Measurements from ENCODE around the gene DNAAF1. TPM values are rescaled to one million over a fixed set of nuclear protein-coding genes. Genes with fewer than 3 reads are reported as not detected.

Gene DNAAF1
- total RNA-seq, 1 experiment from 2014 or later, result not detected

DNA sequence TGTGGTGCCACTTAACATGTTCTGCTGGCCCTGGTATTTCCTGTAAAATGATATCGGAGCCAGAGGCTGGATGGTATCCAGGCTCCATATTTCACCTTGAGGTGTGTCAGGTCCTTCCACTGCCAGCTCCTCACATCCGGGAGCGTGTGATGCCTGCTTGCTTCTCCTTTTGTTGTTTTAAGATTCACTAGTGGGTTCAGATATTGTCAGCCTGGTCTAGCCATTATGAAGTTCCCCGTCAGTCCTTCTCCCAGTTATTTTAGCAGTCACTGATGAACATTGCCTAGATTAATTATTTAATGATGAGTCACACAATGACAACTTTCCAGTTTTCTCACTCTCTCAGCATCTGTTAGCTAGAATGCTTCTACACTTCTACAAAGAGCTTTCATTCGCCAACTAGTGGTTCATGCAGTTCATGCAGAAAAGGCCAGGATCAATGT is 11.3 kb downstream of the DNAAF1 start:
- no peak for DNase-seq (ENCODE audit: extremely low read depth, low read depth)

DNA sequence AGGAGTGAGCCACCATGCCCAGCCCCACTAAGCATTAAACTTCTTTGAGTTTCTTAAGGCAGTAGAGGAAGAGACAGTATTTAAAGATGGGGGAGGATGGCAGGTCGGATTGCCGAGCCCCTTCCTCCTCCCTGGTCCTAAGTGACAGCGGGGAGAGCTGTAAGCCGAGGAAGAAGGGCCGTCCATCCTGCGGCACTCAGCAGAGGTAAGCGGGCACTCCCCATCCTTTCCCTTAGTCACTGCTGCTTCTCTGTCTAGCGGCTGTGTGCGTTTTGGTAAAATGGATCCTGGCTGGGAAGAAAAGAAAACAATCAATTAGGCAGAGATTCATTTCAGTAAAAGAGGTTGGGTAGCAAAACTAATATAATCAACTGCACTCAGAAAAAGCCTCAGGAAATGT is 13.9 kb downstream of the DNAAF1 start:
- no peak for DNase-seq (ENCODE audit: extremely low read depth, low read depth)

DNA sequence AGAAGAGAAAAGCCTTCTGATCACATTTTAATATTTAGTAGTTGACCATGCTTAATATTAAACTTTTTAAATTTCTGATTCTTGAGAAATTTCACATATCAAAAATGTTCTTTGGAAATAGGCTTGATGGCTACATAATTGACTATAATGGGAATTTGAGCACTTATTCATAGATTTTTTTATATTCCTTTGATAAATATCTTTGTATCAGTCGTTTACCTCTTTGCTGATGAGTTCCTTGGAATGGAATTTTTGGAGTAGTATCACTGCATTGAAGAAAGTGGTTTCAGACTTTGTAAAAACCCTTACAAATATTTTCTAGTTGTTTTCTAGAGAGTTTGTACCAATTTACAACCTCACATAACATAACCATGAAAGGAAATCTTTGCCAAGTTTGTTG is 14.7 kb downstream of the DNAAF1 start:
- no peak for DNase-seq (ENCODE audit: extremely low read depth, low read depth)

DNA sequence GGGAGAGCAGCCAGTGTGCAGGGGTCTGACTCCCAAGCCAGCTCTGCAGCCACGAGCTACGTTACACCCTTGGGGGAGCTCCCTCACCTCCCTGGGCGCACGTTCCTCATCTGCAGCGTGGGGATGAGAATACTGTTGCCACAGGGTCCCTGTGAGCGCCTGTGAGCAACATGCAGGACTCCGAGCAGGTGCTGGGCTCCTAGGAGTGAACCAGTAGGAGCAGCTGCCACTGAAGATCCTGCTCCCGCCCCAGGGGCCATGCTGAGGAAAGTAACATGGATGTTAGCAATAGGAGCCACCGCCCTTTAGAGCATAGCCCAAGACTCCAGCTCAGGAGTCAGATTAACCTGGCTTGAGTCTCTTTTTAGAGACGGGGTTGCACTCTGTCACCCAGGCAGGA is 15.9 kb downstream of the DNAAF1 start:
- DNase-seq (ENCODE audit: extremely low read depth, low read depth), result no peak

DNA sequence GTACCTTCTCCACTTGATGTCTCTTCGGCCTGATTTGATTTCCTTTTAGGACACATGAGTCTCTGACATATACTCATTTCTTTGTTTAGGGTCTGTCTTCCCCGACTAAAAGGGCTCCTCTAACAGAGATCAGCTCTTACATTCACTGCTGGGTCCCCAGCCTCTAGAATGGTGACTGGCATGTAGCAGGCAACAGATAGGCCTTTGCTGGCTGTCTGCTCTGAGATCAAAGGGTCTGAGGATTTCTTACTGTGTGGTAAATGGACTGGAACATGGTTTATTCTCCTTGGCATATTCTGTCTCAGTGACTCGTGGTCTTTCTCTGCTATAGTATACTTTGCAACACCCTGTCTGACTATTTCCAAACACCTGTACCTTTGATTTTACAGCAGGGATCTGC is 16.7 kb downstream of the DNAAF1 start:
- DNase-seq (ENCODE audit: extremely low read depth, low read depth), result no peak

- no peak for DNase-seq (ENCODE audit: extremely low read depth, low read depth)
These were observed 20.6 kb downstream of the DNAAF1 start for GRCh38 chr16:84165746-84166145.

DNA sequence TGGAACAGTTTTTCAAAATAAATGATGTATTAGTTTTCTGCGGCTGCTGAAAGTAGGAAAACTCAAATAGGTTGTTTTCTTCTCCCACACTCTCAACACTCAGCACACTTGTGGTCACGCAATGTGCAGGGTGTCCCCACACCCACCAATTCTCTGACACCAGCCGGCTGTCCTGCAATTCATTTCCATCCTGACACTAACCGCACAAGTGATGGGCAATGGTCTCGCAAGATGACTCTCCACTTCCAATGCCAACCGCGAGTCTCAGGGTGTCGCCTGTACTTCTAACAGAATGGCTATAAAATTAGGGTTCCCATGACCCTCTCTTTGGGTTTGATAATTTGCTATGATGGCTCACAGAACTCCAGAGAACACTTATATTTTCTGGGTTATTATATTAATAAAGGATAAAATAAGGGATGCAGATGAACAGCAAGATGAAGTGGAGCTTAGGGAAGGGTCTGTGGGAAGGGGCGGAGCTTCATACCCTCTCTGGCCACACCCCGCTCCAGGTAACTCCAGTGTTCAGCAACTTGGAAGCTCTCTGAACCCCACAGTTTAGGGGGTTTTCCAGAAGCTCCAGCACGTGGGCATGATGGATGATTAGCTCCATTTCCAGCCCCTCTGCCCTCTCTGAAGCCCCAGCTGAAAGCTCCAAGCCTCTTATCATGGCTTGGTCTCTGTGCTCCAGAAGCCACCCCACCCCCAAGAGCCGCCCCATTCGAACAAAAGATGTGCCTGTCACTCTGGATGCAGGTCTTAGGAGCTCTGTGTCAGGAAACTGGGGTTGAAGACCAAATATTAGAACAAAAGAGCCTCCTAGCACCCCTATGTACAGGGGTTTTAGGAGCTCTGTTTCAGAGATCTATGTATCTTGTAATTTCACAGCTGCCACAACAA is 21.9 kb downstream of the DNAAF1 start:
- DNase-seq (ENCODE audit: extremely low read depth, low read depth), result no peak

GRCh38 chr16:84169765-84170310 is 24.7 kb downstream of the DNAAF1 start:
- DNase-seq (ENCODE audit: extremely low read depth, low read depth), result no peak

DNA sequence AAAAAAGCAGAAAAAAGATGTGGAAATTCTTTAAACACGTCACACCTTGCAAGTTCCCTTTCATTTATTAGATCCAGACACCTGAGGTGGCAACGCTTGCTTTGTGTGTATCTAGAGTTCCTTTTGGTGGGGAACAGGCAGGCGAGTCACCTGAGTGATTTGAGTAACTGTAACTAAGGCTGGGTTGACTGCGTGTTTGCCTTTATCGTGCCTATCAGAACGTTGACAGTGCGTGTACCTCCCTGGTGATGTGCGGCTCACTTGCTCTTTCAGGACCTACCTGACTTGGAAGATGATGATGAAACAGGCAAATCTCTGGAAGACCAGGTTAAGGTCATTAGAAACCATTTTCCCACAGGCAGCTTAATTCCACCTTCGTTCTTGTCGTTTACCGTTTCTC is 29.3 kb downstream of the DNAAF1 start:
- no peak for DNase-seq (ENCODE audit: extremely low read depth, low read depth)

DNA sequence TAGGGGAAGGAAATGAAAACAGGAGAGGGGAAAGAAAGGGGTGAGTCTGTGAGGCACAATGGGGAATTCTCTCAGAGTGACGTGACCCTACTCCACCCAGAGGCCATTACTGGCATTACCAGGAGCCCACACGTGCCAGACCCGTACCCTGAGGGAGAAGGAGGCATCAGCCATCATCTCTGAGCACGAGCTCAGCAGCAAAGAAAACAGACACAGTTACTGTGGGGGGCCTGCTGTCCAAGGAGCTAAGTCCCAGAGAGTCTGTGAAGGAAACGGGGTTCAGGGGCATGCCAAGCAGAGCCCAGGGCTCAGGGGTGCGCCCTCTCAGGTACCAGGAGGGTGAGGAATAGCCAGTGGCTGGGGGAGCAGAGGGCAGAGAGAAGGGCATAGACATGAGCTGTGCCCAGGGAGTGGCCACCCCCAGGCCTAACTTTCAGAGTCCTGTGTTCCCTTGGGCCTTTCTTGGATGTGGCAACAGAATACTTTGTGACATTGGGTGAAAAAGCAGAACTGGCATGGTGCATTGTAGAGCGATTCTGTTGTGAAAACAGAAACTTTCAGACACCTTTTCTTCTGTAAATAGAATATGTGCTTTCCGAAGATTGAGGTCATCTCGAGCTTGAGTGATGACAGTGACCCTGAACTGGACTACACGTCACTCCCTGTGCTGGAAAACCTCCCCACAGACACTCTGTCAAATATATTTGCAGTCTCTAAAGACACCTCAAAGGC is 30.4 kb downstream of the DNAAF1 start:
- DNase-seq (ENCODE audit: extremely low read depth, low read depth), result no peak

DNA sequence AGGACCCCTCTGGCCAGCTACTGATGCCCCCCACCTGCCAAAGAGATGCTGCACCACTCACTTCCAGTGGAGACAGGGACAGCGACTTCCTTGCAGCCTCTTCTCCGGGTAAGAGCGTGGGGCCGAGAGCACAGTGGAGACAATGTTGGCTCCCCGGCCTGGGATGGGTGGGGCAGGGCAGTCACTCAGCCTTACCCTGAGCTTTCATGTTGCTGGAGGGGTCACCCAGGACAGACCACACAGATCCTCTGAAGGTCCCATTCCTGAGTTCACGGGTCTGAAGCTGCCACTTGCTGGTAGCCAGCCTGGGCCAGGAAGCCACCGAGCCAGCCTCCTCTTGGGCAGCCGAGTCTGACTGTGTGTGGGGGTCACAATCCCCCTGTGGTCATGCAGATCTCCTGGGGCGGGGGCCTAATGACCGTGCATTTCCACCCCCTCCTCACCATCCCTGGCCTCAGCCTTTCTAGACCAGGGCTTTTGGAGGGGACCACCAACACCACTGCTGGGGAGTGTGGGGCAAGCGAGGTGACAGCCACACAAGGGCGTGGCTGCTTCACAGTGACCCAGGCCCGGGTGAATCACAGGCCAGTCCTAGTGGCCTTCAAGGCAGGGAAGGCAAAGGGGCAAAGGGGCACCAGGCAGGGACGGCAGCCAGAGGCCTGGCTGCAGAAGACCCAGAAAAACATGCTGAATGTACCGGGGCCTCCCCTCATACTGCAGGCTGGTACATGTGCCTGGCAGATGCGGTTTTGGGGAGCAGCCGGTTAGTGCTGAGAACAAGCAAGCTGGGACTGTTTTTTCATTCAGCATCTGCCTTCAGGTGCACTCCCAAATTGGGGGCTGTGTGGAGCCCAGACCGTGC is 31.3 kb downstream of the DNAAF1 start:
- DNase-seq (ENCODE audit: extremely low read depth, low read depth), result no peak

DNA sequence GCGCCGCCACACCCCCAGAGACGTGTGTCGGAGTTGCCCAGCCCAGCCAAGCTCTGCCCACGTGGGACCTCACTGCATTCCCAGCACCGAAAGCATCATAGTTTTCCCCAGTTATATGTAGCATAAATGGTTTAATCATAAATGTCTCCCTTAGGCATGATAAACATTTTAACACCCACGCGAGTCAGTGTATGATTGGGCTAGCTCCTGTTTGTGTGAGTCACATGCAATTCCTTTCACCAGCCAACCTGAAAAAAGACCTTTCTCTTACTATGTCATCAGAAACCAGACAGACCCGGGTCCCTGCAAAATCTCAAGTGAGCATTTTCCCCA is 32.6 kb downstream of the DNAAF1 start:
- DNase-seq (ENCODE audit: extremely low read depth, low read depth), result no peak

- DNase-seq (ENCODE audit: extremely low read depth, low read depth), result no peak
These were observed 33.1 kb downstream of the DNAAF1 start for GRCh38 chr16:84178146-84178765.

GRCh38 chr16:84178892-84179611 is 33.9 kb downstream of the DNAAF1 start:
- no peak for DNase-seq (ENCODE audit: extremely low read depth, low read depth)

DNA sequence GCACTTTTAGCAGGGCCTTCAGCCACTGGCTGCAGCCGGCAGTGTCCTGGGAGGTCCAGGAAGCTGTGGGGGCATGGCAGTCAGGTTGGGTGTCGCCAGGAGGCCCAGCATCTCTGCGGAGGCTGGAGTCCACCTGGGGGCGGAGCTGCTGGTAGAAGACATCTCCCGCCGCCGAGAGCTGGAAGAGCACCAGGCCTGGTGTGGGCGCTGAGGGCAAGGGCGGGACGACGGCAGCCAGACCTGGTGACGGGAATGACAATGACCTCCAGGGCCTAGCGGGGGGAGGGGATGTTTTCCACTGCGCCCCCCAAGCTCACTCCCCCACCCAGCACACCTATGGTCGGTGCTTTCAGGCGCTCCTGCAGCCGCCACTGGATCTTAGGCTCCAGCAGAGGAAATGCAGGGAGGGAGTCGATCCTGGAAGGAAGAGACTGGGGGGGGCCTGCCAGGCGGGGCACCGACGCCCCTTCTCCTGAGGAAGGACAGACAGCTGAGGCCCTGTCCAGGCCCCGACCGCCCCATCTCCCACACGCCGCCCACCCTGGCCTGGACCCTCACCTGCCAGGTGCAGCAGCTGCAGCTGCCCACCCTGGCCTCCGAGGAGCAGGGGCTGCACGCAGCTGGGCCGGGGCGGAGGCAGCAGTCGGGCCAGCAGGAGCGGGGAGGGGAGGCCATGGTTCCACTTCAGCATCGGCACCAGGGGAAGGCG is 34.7 kb downstream of the DNAAF1 start:
- no peak for DNase-seq (ENCODE audit: extremely low read depth, low read depth)

GRCh38 chr16:84180519-84181140 is 35.5 kb downstream of the DNAAF1 start:
- DNase-seq (ENCODE audit: extremely low read depth, low read depth), result no peak

DNA sequence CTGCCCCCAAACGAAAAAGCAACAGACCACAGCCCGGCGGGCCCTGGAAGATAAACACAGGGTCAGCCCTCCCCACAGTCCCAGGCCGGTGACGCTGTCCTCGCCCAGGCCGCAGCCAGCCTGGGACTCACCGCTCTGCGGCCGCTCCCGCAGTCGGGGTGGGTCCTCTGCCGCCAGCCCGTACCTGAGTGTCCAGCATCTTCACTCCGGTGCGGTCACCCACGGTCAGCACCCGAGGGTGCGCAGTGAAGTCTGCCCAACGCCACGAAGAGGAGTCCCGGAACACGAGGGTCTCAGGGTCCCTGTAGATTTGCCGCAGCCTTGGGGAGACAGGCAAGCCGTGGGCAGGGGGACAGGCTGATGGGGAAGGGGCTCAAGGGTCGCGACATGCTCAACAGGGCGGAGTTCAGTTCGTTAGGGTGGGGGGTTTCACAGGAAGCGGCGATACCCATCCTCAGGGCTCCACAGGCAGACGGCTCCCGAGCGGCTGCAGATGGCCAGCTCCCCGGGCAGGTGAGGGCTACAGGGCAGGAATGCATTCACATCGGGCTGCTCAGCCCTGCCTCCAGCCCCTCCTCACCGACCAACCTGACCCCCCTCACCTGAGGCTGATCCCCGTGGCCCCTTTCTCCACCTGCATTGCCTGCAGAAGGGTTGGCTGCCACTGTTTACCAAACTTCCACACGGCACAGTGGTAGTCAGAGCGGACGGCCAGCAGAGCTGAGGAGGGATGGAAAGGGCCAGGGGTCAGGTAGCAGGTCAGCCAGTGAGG is 36.2 kb downstream of the DNAAF1 start:
- DNase-seq (ENCODE audit: extremely low read depth, low read depth), result no peak

- DNase-seq (ENCODE audit: extremely low read depth, low read depth), result no peak
These were observed 37.0 kb downstream of the DNAAF1 start for GRCh38 chr16:84182104-84182503.

Data from NCI-H460 (cell line).